H9 (cell line): ENCODE data around the gene NKAIN2. TPM values are rescaled to one million over a fixed set of nuclear protein-coding genes. Genes with fewer than 3 reads are reported as not detected.

Source experiments
- DNase-seq: peaks from one replicate; pipeline ENCODE4 v3.0.0-alpha.2; 2017
- H2AFZ ChIP-seq: one replicate; pipeline ENCODE4 v1.6.1; 2013; ENCODE audit warnings: mild to moderate bottlenecking, low read length, control low read depth, moderate library complexity
- H2AK5ac ChIP-seq: 2 replicates; pipeline ENCODE4 v1.6.1; 2013; ENCODE audit warnings: low read length, control low read depth, mixed read lengths; ENCODE audit not compliant: insufficient read length
- H2BK120ac ChIP-seq: one replicate; pipeline ENCODE4 v1.6.1; 2013; ENCODE audit warnings: low read depth, mild to moderate bottlenecking, low read length, control low read depth, inconsistent platforms; ENCODE audit not compliant: poor library complexity, severe bottlenecking
- H2BK12ac ChIP-seq: 2 replicates; pipeline ENCODE4 v1.6.1; 2013; ENCODE audit warnings: low read length, control low read depth, mixed read lengths, low read depth; ENCODE audit not compliant: insufficient read length
- H2BK15ac ChIP-seq: 2 replicates; pipeline ENCODE4 v1.6.1; 2013; ENCODE audit warnings: low read depth, low read length, control low read depth
- H2BK20ac ChIP-seq: one replicate; pipeline ENCODE4 v1.6.1; 2013; ENCODE audit warnings: low read depth, mild to moderate bottlenecking, low read length, control low read depth, inconsistent platforms; ENCODE audit not compliant: poor library complexity, severe bottlenecking
- H2BK5ac ChIP-seq: 2 replicates; pipeline ENCODE4 v1.6.1; 2013; ENCODE audit warnings: low read length, control low read depth, mixed read lengths; ENCODE audit not compliant: insufficient read length
- H3K14ac ChIP-seq: 2 replicates; pipeline ENCODE4 v1.6.1; 2013; ENCODE audit warnings: low read length, control low read depth; ENCODE audit not compliant: insufficient read depth
- H3K18ac ChIP-seq: 2 replicates; pipeline ENCODE4 v1.6.1; 2013; ENCODE audit warnings: low read depth, mild to moderate bottlenecking, mixed read lengths, low read length, control low read depth; ENCODE audit not compliant: insufficient read length
- H3K23ac ChIP-seq: 2 replicates; pipeline ENCODE4 v1.6.1; 2013; ENCODE audit warnings: low read length, control low read depth, mixed read lengths, low read depth; ENCODE audit not compliant: insufficient read length
- H3K23me2 ChIP-seq: 2 replicates; pipeline ENCODE4 v1.6.1; 2013; ENCODE audit warnings: low read depth, mild to moderate bottlenecking, mixed read lengths, low read length, control low read depth; ENCODE audit not compliant: insufficient read length, poor library complexity, severe bottlenecking
- H3K27ac ChIP-seq: 2 replicates; pipeline ENCODE4 v1.5.1; 2013; ENCODE audit warnings: low read length, control low read depth, mixed read lengths, low read depth; ENCODE audit not compliant: insufficient read length
- H3K27me3 ChIP-seq: 2 replicates; pipeline ENCODE4 v1.6.1; 2013; ENCODE audit warnings: low read length, control low read depth, inconsistent platforms; ENCODE audit not compliant: insufficient read depth
- H3K4ac ChIP-seq: 2 replicates; pipeline ENCODE4 v1.6.1; 2013; ENCODE audit warnings: low read depth, mild to moderate bottlenecking, control low read depth, inconsistent platforms, low read length, moderate library complexity
- H3K4me1 ChIP-seq: 2 replicates; pipeline ENCODE4 v1.6.1; 2013; ENCODE audit warnings: low read length, control low read depth, inconsistent platforms; ENCODE audit not compliant: insufficient read depth
- H3K4me2 ChIP-seq: 2 replicates; pipeline ENCODE4 v1.6.1; 2013; ENCODE audit warnings: low read length, control low read depth, mixed read lengths; ENCODE audit not compliant: insufficient read length, insufficient read depth
- H3K56ac ChIP-seq: 2 replicates; pipeline ENCODE4 v1.6.1; 2013; ENCODE audit warnings: low read depth, mild to moderate bottlenecking, mixed read lengths, low read length, control low read depth; ENCODE audit not compliant: insufficient read length
- H3K79me1 ChIP-seq: 2 replicates; pipeline ENCODE4 v1.6.1; 2013; ENCODE audit warnings: low read depth, mild to moderate bottlenecking, moderate library complexity, low read length, control low read depth, inconsistent platforms; ENCODE audit not compliant: insufficient read depth, poor library complexity, severe bottlenecking
- H3K79me2 ChIP-seq: 2 replicates; pipeline ENCODE4 v1.6.1; 2013; ENCODE audit warnings: low read length, control low read depth, inconsistent platforms; ENCODE audit not compliant: insufficient read depth
- H3K9ac ChIP-seq: 2 replicates; pipeline ENCODE4 v1.6.1; 2013; ENCODE audit warnings: low read length, control low read depth, mixed read lengths; ENCODE audit not compliant: insufficient read length; ENCODE audit errors: extremely low read depth
- H3K9me3 ChIP-seq: one replicate; pipeline ENCODE4 v1.6.1; 2013; ENCODE audit warnings: low read depth, low read length, inconsistent platforms; ENCODE audit not compliant: control insufficient read depth
- H3T11ph ChIP-seq: one replicate; pipeline ENCODE4 v1.6.1; 2013; ENCODE audit warnings: mild to moderate bottlenecking, low read length, control low read depth, inconsistent platforms
- H4K20me1 ChIP-seq: one replicate; pipeline ENCODE4 v1.6.1; 2013; ENCODE audit not compliant: control insufficient read depth, insufficient read length, insufficient read depth
- H4K5ac ChIP-seq: 2 replicates; pipeline ENCODE4 v1.6.1; 2013; ENCODE audit warnings: low read depth, mild to moderate bottlenecking, mixed read lengths, low read length, control low read depth; ENCODE audit not compliant: insufficient read length
- H4K8ac ChIP-seq: replicated peaks from 2 replicates; pipeline ENCODE4 v1.6.1; 2013; ENCODE audit warnings: low read length, control low read depth, mixed read lengths, low read depth; ENCODE audit not compliant: insufficient read length
- H4K91ac ChIP-seq: 2 replicates; pipeline ENCODE4 v1.6.1; 2013; ENCODE audit warnings: low read depth, mild to moderate bottlenecking, moderate library complexity, mixed read lengths, low read length, control low read depth; ENCODE audit not compliant: insufficient read length
- H3K27ac Mint-ChIP-seq, 3 experiments: 2 replicates in 2 of 3; 3 replicates in 1 of 3; pipeline ENCODE4 v1.8.0; 2020 to 2021; ENCODE audit warnings: mixed read lengths in 3 of 3, mild to moderate bottlenecking in 1 of 3, moderate library complexity in 1 of 3
- H3K27me3 Mint-ChIP-seq: 2 replicates; pipeline ENCODE4 v1.8.0; 2021; ENCODE audit warnings: low read depth, mild to moderate bottlenecking, moderate library complexity, mixed read lengths
- H3K36me3 Mint-ChIP-seq, 3 experiments: 2 replicates in 2 of 3; 3 replicates in 1 of 3; pipeline ENCODE4 v1.8.0; 2020 to 2021; ENCODE audit warnings: low read depth in 3 of 3, mixed read lengths in 3 of 3; ENCODE audit not compliant: insufficient read depth in 1 of 3
- H3K4me1 Mint-ChIP-seq, 2 experiments: 2 replicates each; pipeline ENCODE4 v1.8.0; 2020; ENCODE audit warnings: mixed read lengths in 2 of 2
- H3K4me3 Mint-ChIP-seq, 2 experiments: 2 replicates in 1 of 2; 3 replicates in 1 of 2; pipeline ENCODE4 v1.8.0; 2020 to 2021; ENCODE audit warnings: mild to moderate bottlenecking in 2 of 2, mixed read lengths in 2 of 2, moderate library complexity in 1 of 2
- H3K9me3 Mint-ChIP-seq, 2 experiments: 2 replicates in 1 of 2; 3 replicates in 1 of 2; pipeline ENCODE4 v1.8.0; 2020; ENCODE audit warnings: mild to moderate bottlenecking in 2 of 2, mixed read lengths in 2 of 2, moderate library complexity in 1 of 2
- CTCF ChIP-seq: fragments of 200-600 bp; sonication (generic); conservative IDR thresholded peaks from 3 replicates; pipeline ENCODE4 v1.8.0; 2021; ENCODE audit warnings: antibody characterized with exemption, mild to moderate bottlenecking
- WGBS: extraction: QIAGEN DNeasy Blood & Tissue Kit; methylation state at CpG from one replicate; pipeline ENCODE4 v1.1.7; 2013; ENCODE audit warnings: missing lambda C conversion rate, low lambda C conversion rate, mixed read lengths; ENCODE audit not compliant: insufficient read length; ENCODE audit errors: extremely low coverage; 5-methylcytosine and 5-hydroxymethylcytosine counted together
- total RNA-seq: library from RNA; stranded (reverse); gene quantifications from 2 replicates; pipeline ENCODE4 v1.2.1, GENCODE V29; 2021

The NKAIN2 gene
- total RNA-seq, 1 experiment from 2014 or later = 0.17 TPM

- no peak overlapping the region for H4K8ac ChIP-seq
- H3K9ac ChIP-seq = no peak overlapping the region
- no peaks in the 10 kb centered on the region for H3K27me3 Mint-ChIP-seq
These were observed 328.6 kb downstream of the NKAIN2 start for GRCh38 chr6:124132256-124132655.

More at GRCh38 chr6:124132256-124132655, 328.6 kb downstream of the NKAIN2 start:
- Histone ChIP-seq H2BK20ac (no peak overlapping the region), H3T11ph (no peak overlapping the region), H4K20me1 (no peaks in the 10 kb centered on the region), H3K4ac (no peak overlapping the region), H3K4me2 (no peak overlapping the region), H3K4me1 (no peaks in the 10 kb centered on the region), H4K91ac (no peak overlapping the region), H2AK5ac (no peak overlapping the region), H2BK120ac (no peak overlapping the region), H2AFZ (no peak overlapping the region), H2BK5ac (no peak overlapping the region), H3K9me3 (no peaks in the 10 kb centered on the region), H3K23ac (no peak overlapping the region), H3K56ac (no peak overlapping the region), H3K79me1 (no peaks in the 10 kb centered on the region), H3K23me2 (no peaks in the 10 kb centered on the region), H4K5ac (no peak overlapping the region), H2BK15ac (no peak overlapping the region), H3K27ac (no peak overlapping the region), H3K14ac (no peak overlapping the region), H3K18ac (no peak overlapping the region), H3K27me3 (no peaks in the 10 kb centered on the region), H2BK12ac (no peak overlapping the region), H3K79me2 (no peaks in the 10 kb centered on the region)
- TF ChIP-seq CTCF = no peak
- Mint-ChIP-seq H3K4me1 (peaks cover 0 to 6% of the 10 kb centered on the region in 2 experiments; a peak in 1 of 4 replicates), H3K36me3 (no peaks in the 10 kb centered on the region), H3K27ac (no peak overlapping the region; a peak in 1 of 7 replicates), H3K9me3 (peaks cover 0 to 2% of the 10 kb centered on the region in 2 experiments; a peak in 1 of 5 replicates), H3K4me3 (no peak overlapping the region)
- DNase-seq = no peak
- no CpG with 5 or more reads among the region's 2 CpGs for WGBS
